NB4 (cell line): Measurements from ENCODE around the gene PGM3.

ENCODE experiments used
- MYC ChIP-seq: IDR thresholded peaks from 2 replicates; pipeline ENCODE4 v1.6.1; 2011; ENCODE audit warnings: low read depth, low read length
- POLR2A ChIP-seq: IDR thresholded peaks from 2 replicates; pipeline ENCODE4 v1.6.1; 2011; ENCODE audit warnings: mild to moderate bottlenecking; ENCODE audit not compliant: insufficient read length; ENCODE audit errors: extremely low read depth
- TF ChIP-seq, protein P1 (sequence below): IDR thresholded peaks from one replicate; pipeline ENCODE4 v1.5.1; 2012; ENCODE audit warnings: low read depth, low read length
- TF ChIP-seq, protein P2 (sequence below): IDR thresholded peaks from 2 replicates; pipeline ENCODE4 v1.6.1; 2011; ENCODE audit warnings: low read depth, low read length

DNA sequence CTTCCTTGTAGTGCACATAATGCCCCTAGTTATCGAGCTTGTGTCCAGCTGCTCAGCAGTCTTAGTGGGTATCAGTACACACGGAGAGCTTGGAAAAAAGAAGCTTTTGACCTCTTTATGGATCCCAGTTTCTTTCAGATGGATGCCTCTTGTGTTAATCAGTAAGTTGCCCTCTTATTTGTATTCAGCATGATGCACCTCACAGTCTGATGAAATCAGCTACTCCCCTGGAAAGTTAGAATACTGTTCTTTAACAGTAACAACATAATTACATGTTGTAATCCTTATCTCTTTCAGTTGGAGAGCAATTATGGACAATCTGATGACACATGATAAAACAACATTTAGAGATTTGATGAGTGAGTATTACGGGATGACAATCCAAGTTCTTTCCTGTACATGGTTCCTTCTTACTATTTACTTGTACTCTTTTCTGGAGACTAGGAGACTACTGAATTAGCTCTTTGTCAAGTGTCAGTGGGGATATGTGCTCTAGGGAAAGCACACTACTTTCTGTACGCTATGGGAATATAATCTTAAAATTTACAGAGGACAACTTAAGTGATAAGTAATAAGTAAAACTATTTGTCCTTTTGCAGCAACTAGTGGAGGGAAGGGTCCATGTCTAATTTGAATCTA lies 39.1 kb downstream of the PGM3 start:
- TF ChIP-seq, protein P1, sequence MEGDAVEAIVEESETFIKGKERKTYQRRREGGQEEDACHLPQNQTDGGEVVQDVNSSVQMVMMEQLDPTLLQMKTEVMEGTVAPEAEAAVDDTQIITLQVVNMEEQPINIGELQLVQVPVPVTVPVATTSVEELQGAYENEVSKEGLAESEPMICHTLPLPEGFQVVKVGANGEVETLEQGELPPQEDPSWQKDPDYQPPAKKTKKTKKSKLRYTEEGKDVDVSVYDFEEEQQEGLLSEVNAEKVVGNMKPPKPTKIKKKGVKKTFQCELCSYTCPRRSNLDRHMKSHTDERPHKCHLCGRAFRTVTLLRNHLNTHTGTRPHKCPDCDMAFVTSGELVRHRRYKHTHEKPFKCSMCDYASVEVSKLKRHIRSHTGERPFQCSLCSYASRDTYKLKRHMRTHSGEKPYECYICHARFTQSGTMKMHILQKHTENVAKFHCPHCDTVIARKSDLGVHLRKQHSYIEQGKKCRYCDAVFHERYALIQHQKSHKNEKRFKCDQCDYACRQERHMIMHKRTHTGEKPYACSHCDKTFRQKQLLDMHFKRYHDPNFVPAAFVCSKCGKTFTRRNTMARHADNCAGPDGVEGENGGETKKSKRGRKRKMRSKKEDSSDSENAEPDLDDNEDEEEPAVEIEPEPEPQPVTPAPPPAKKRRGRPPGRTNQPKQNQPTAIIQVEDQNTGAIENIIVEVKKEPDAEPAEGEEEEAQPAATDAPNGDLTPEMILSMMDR: no peak
- TF ChIP-seq POLR2A (no peak), MYC (no peak)
- TF ChIP-seq, protein P2, sequence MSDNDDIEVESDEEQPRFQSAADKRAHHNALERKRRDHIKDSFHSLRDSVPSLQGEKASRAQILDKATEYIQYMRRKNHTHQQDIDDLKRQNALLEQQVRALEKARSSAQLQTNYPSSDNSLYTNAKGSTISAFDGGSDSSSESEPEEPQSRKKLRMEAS: no peak
